Smooth muscle cell (in vitro differentiated cells): ENCODE data around the gene CACNA1I. TPM values are rescaled to one million over a fixed set of nuclear protein-coding genes. Genes with fewer than 3 reads are reported as not detected.

Experiments used
- DNase-seq: peaks from one replicate; lab custom pipeline; 2025; ENCODE audit not compliant: unreplicated experiment; lab: John Stamatoyannopoulos, UW
- H2AFZ ChIP-seq: fragments of 200-600 bp; sonication (generic); 2 replicates; pipeline ENCODE4 v1.6.0; 2016; ENCODE audit warnings: antibody characterized with exemption, low read depth, mild to moderate bottlenecking
- H3F3A ChIP-seq: fragments of 200-600 bp; sonication (generic); 2 replicates; pipeline ENCODE4 v1.6.0; 2017; ENCODE audit warnings: antibody characterized with exemption, low read depth
- H3K27ac ChIP-seq: fragments of 200-600 bp; sonication (generic); 2 replicates; pipeline ENCODE4 v1.5.1; 2016; ENCODE audit warnings: low read depth, mild to moderate bottlenecking
- H3K27me3 ChIP-seq: fragments of 200-600 bp; sonication (generic); 2 replicates; pipeline ENCODE4 v1.6.1; 2016; ENCODE audit warnings: low read depth, mild to moderate bottlenecking
- H3K36me3 ChIP-seq: fragments of 200-600 bp; sonication (generic); 2 replicates; pipeline ENCODE4 v1.5.1; 2016; ENCODE audit warnings: low read depth
- H3K4me1 ChIP-seq: fragments of 200-600 bp; sonication (generic); 2 replicates; pipeline ENCODE4 v1.5.1; 2016; ENCODE audit warnings: low read depth
- H3K4me2 ChIP-seq: fragments of 200-600 bp; sonication (generic); 2 replicates; pipeline ENCODE4 v1.6.0; 2016; ENCODE audit warnings: mild to moderate bottlenecking
- H3K4me3 ChIP-seq: fragments of 200-600 bp; sonication (generic); 2 replicates; pipeline ENCODE4 v1.5.1; 2016; ENCODE audit warnings: mild to moderate bottlenecking
- H3K79me2 ChIP-seq: fragments of 200-600 bp; sonication (generic); 2 replicates; pipeline ENCODE4 v1.6.0; 2016; ENCODE audit warnings: low read depth, mild to moderate bottlenecking
- H3K9ac ChIP-seq: fragments of 200-600 bp; sonication (generic); 2 replicates; pipeline ENCODE4 v1.6.0; 2016; ENCODE audit warnings: low read depth
- H3K9me3 ChIP-seq: fragments of 200-600 bp; sonication (generic); replicated peaks from 2 replicates; pipeline ENCODE4 v1.5.1; 2016; ENCODE audit warnings: low read depth
- H4K20me1 ChIP-seq: fragments of 200-600 bp; sonication (generic); 2 replicates; pipeline ENCODE4 v1.6.0; 2016; ENCODE audit warnings: low read depth
- CTCF ChIP-seq: fragments of 200-600 bp; sonication (generic); IDR thresholded peaks from 2 replicates; pipeline ENCODE4 v1.5.1; 2017; ENCODE audit warnings: borderline replicate concordance, mild to moderate bottlenecking, antibody characterized with exemption; ENCODE audit not compliant: insufficient read depth, poor library complexity, severe bottlenecking
- WGBS: methylation state at CpG from one replicate; pipeline ENCODE4 v1.1.7; 2016; ENCODE audit warnings: low lambda C conversion rate; 5-methylcytosine and 5-hydroxymethylcytosine counted together
- polyA plus RNA-seq: library from polyadenylated mRNA; unstranded; fragments of >200 nt; fragmentation: Nextera tagmentation; extraction: Ambion mirVana; gene quantifications from 2 replicates; pipeline ENCODE4 v1.2.1, GENCODE V29; 2016
- total RNA-seq: library from RNA; depleted of rRNA; stranded (reverse); fragments of >200 nt; gene quantifications from 2 replicates; pipeline ENCODE4 v1.2.3, GENCODE V29; 2014

The CACNA1I gene
- total and polyA plus RNA-seq, 2 experiments from 2014 or later: not detected

- Histone ChIP-seq H3K9me3 (no peaks in the 10 kb centered on the region), H3K4me2 (no peak overlapping the region), H3K27me3 (no peaks in the 10 kb centered on the region), H3K4me3 (no peak overlapping the region), H2AFZ (no peak overlapping the region), H3K79me2 (no peaks in the 10 kb centered on the region), H3F3A (no peaks in the 10 kb centered on the region), H3K4me1 (no peaks in the 10 kb centered on the region), H3K9ac (no peak overlapping the region), H4K20me1 (no peaks in the 10 kb centered on the region), H3K36me3 (no peaks in the 10 kb centered on the region), H3K27ac (no peak overlapping the region)
- 98% methylated on average over 32 of the region's 41 CpGs for WGBS
- TF ChIP-seq CTCF: no peak
- no peak for DNase-seq
These were observed 79.0 kb downstream of the CACNA1I start for GRCh38 chr22:39649500-39650089.

GRCh38 chr22:39651053-39651996 lies 80.8 kb downstream of the CACNA1I start:
- H3K9ac ChIP-seq: no peak overlapping the region
- H3K9me3 ChIP-seq: no peaks in the 10 kb centered on the region
- TF ChIP-seq CTCF: no peak
- no peaks in the 10 kb centered on the region for H3K36me3 ChIP-seq
- no peak overlapping the region for H3K4me3 ChIP-seq
- H3K79me2 ChIP-seq: no peaks in the 10 kb centered on the region
- WGBS: 92% methylated on average over 24 of the region's 24 CpGs
- no peaks in the 10 kb centered on the region for H3F3A ChIP-seq
- H3K27me3 ChIP-seq: no peaks in the 10 kb centered on the region
- no peaks in the 10 kb centered on the region for H3K4me1 ChIP-seq
- H3K4me2 ChIP-seq: no peak overlapping the region
- H4K20me1 ChIP-seq: no peaks in the 10 kb centered on the region
- no peak for DNase-seq
- no peak overlapping the region for H3K27ac ChIP-seq
- H2AFZ ChIP-seq: no peak overlapping the region

GRCh38 chr22:39652990-39653786 lies 82.6 kb downstream of the CACNA1I start:
- Histone ChIP-seq H3K4me1 (no peaks in the 10 kb centered on the region), H3K27me3 (peaks cover 6% of the 10 kb centered on the region), H3K27ac (no peak overlapping the region), H3K4me3 (no peak overlapping the region), H3K9ac (no peak overlapping the region), H4K20me1 (no peaks in the 10 kb centered on the region), H3K9me3 (no peaks in the 10 kb centered on the region), H2AFZ (no peak overlapping the region), H3K79me2 (no peaks in the 10 kb centered on the region), H3F3A (no peaks in the 10 kb centered on the region), H3K4me2 (no peak overlapping the region), H3K36me3 (no peaks in the 10 kb centered on the region)
- no peak for TF ChIP-seq CTCF
- DNase-seq: no peak
- 73% methylated on average over 16 of the region's 16 CpGs for WGBS
